Breast epithelium (tissue), 4 donors: ENCODE data around the gene FGR. TPM values are rescaled to one million over a fixed set of nuclear protein-coding genes. Genes with fewer than 3 reads are reported as not detected.

ENCODE experiments used
- DNase-seq, 2 donors: peaks; one replicate each; pipeline ENCODE4 v3.0.0-alpha.2; 2019; ENCODE audit warnings: low spot score in 2 of 2
- H3K27ac ChIP-seq, 2 donors: fragments of 200-600 bp; sonication (generic) in 1 of 2; one replicate each; pipeline ENCODE4 v1.5.1; 2016 to 2019; ENCODE audit warnings: mild to moderate bottlenecking in 1 of 2
- H3K27me3 ChIP-seq, 2 donors: fragments of 200-600 bp; sonication (generic) in 1 of 2; one replicate each; pipeline versions ENCODE4 v1.5.1 to v1.6.0; 2017 to 2019; ENCODE audit warnings: control low read depth in 1 of 2, mild to moderate bottlenecking in 1 of 2
- H3K36me3 ChIP-seq: fragments of 200-600 bp; one replicate; pipeline ENCODE4 v1.5.1; 2019
- H3K4me1 ChIP-seq, 2 donors: fragments of 200-600 bp; sonication (generic); one replicate each; pipeline ENCODE4 v1.5.1; 2016 to 2019; ENCODE audit warnings: control low read depth in 1 of 2
- H3K4me3 ChIP-seq, 3 donors: fragments of 200-600 bp; sonication (generic); 1 replicate in 2 of 3; 2 replicates in 1 of 3; pipeline ENCODE4 v1.5.1; 2016 to 2019; ENCODE audit warnings: mild to moderate bottlenecking in 3 of 3, moderate library complexity in 2 of 3
- H3K9me3 ChIP-seq, 2 donors: fragments of 200-600 bp; sonication (generic) in 1 of 2; one replicate each; pipeline ENCODE4 v1.5.1; 2016 to 2019; ENCODE audit warnings: control low read depth in 1 of 2
- CTCF ChIP-seq, 3 donors: fragments of 450-650 bp; IDR thresholded peaks; one replicate each; pipeline ENCODE4 v1.5.1; 2016 to 2017; ENCODE audit warnings: antibody characterized with exemption in 3 of 3, mild to moderate bottlenecking in 3 of 3, moderate library complexity in 3 of 3
- POLR2A ChIP-seq: fragments of 450-650 bp; IDR thresholded peaks from one replicate; pipeline ENCODE4 v1.6.1; 2016; ENCODE audit warnings: antibody characterized with exemption, mild to moderate bottlenecking, moderate library complexity
- POLR2AphosphoS5 ChIP-seq, 3 donors: sonication (generic); formaldehyde crosslinking; IDR thresholded peaks; one replicate each; pipeline ENCODE4 v1.6.1; 2017; ENCODE audit warnings: antibody characterized with exemption in 3 of 3
- intact Hi-C: fragments of 100-400 bp; cut with DNase I; formaldehyde crosslinking; loops from one replicate; pipeline ENCODE4 v1.15.1; 2023; ENCODE audit warnings: low total_unique reads
- total RNA-seq, 3 donors: library from RNA; depleted of rRNA; stranded (reverse); fragments of >200 nt; gene quantifications; one replicate each; pipeline ENCODE4 v1.1.0, GENCODE V29; 2016

FGR gene
- total RNA-seq, 3 donors from 2014 or later = 22.1 to 46.9 (median 24.3) TPM

- TF ChIP-seq CTCF (IDR thresholded peaks at IDR 0.05) (no peak), POLR2A (no peak)
- no peak overlapping the region for H3K4me3 ChIP-seq
- intact Hi-C loops = no loop called here
- H3K27ac ChIP-seq = peak overlapping the region; percentile 92 to 93
- H3K9me3 ChIP-seq = no peaks in the 10 kb centered on the region
- H3K27me3 ChIP-seq = no peaks in the 10 kb centered on the region
- peaks cover 47 to 63% of the 10 kb centered on the region in 2 donors for H3K4me1 ChIP-seq
- DNase-seq = no peak
- no peaks in the 10 kb centered on the region for H3K36me3 ChIP-seq
Observed at GRCh38 chr1:27574001-27574781, 60.8 kb downstream of the FGR start.

- peak overlapping the region; percentile 92 to 93 for H3K27ac ChIP-seq
- H3K36me3 ChIP-seq = no peaks in the 10 kb centered on the region
- H3K4me1 ChIP-seq = peaks cover 47 to 73% of the 10 kb centered on the region in 2 donors
- peak overlapping the region in 2 of 3 donors; percentile 5 to 46 for H3K4me3 ChIP-seq
- intact Hi-C loops = no loop called here
- DNase-seq = no peak
- no peaks in the 10 kb centered on the region for H3K9me3 ChIP-seq
- TF ChIP-seq POLR2AphosphoS5 (IDR thresholded peaks at IDR 0.05) (no peak), POLR2A (no peak), CTCF (IDR thresholded peaks at IDR 0.05) (no peak)
- no peaks in the 10 kb centered on the region for H3K27me3 ChIP-seq
Observed at GRCh38 chr1:27572679-27573426, 62.1 kb downstream of the FGR start.

GRCh38 chr1:27572019-27572678 is 62.8 kb downstream of the FGR start:
- no peaks in the 10 kb centered on the region for H3K9me3 ChIP-seq
- DNase-seq = no peak
- peaks cover 48 to 80% of the 10 kb centered on the region in 2 donors for H3K4me1 ChIP-seq
- no peaks in the 10 kb centered on the region for H3K36me3 ChIP-seq
- peak overlapping the region in 2 of 3 donors; percentile 5 to 46 for H3K4me3 ChIP-seq
- peak overlapping the region; percentile 92 to 93 for H3K27ac ChIP-seq
- no peaks in the 10 kb centered on the region for H3K27me3 ChIP-seq
- TF ChIP-seq POLR2A (no peak), CTCF (IDR thresholded peaks at IDR 0.05) (no peak), POLR2AphosphoS5 (IDR thresholded peaks at IDR 0.05) (no peak)
- intact Hi-C loops = no loop called here

- Histone ChIP-seq H3K36me3 (no peaks in the 10 kb centered on the region), H3K4me3 (peak overlapping the region in 2 of 3 donors; percentile 11 to 46), H3K9me3 (no peaks in the 10 kb centered on the region), H3K27me3 (no peaks in the 10 kb centered on the region), H3K4me1 (peaks cover 51 to 85% of the 10 kb centered on the region in 2 donors), H3K27ac (peak overlapping the region; percentile 92 to 93)
- intact Hi-C loops = no loop called here
- TF ChIP-seq POLR2A (no peak), POLR2AphosphoS5 (IDR thresholded peaks at IDR 0.05) (no peak), CTCF (IDR thresholded peaks at IDR 0.05) (no peak)
- no peak for DNase-seq
Observed at GRCh38 chr1:27571439-27572018, 63.5 kb downstream of the FGR start.
